K562 (cell line): ENCODE results near the gene KCNA1. TPM values are rescaled to one million over a fixed set of nuclear protein-coding genes. Genes with fewer than 3 reads are reported as not detected.

ENCODE experiments used
- ATAC-seq: fragments of 200-7000 bp; cut with Tn5 transposase; 3 replicates; pipeline ENCODE4 v1.9.1; 2020; ENCODE audit warnings: moderate library complexity
- BruUV-seq: library from RNA; stranded (reverse); fragments of 400-500 nt; replicated peaks from 2 replicates; lab custom pipeline; 2021; lab: Mats Ljungman, UMichigan
- CTCF ChIA-PET: fragments of 300-600 bp; formaldehyde crosslinking; extraction: SDS; loops from one replicate; lab custom pipeline; 2021; ENCODE audit warnings: low intra/inter-chr PET ratio; lab: Yijun Ruan, JAX
- POLR2A ChIA-PET: fragments of 300-600, 350-650 bp; sonication (Branson Sonifier 250); formaldehyde crosslinking; extraction: SDS; loops from one replicate; lab custom pipeline; 2021; ENCODE audit warnings: antibody characterized with exemption, inconsistent platforms; lab: Yijun Ruan, JAX
- DNase-seq, 4 experiments: peaks; one replicate each; pipeline versions ENCODE4 v3.0.0 to v3.0.0-alpha.2; 2011 to 2018; ENCODE audit warnings: low spot score in 3 of 4, mixed read lengths in 3 of 4; ENCODE audit errors: extremely low read depth in 1 of 4
- FAIRE-seq: peaks from 2 replicates; lab custom pipeline; 2011; peaks lifted over from hg19 to GRCh38; lab: Jason Lieb, UNC
- H2AFZ ChIP-seq: 2 replicates; pipeline ENCODE4 v1.6.0; 2011; ENCODE audit warnings: low read depth, low read length, control low read depth, inconsistent platforms
- H3K27ac ChIP-seq: fragments of 200-600 bp; 3 replicates; pipeline ENCODE4 v1.8.0; 2011; ENCODE audit warnings: low read depth, mild to moderate bottlenecking, control low read depth, inconsistent platforms, low read length, moderate library complexity, mixed read lengths; ENCODE audit errors: extremely low read depth
- H3K27me3 ChIP-seq, 2 experiments: fragments of 300-600 bp in 1 of 2; 2 replicates in 1 of 2; 3 replicates in 1 of 2; pipeline versions ENCODE4 v1.6.0 to v1.8.0; 2011; ENCODE audit warnings: inconsistent platforms in 2 of 2, low read length in 2 of 2, mild to moderate bottlenecking in 1 of 2, mixed read lengths in 1 of 2, moderate library complexity in 1 of 2; ENCODE audit not compliant: control insufficient read depth in 2 of 2, insufficient read depth in 2 of 2
- H3K36me3 ChIP-seq: fragments of 300-600 bp; 3 replicates; pipeline ENCODE4 v1.8.0; 2011; ENCODE audit warnings: mild to moderate bottlenecking, low read length, inconsistent platforms; ENCODE audit not compliant: control insufficient read depth, insufficient read depth
- H3K4me1 ChIP-seq, 2 experiments: fragments of 200-600 bp in 1 of 2; replicated peaks in 1 of 2; 2 replicates in 1 of 2; 3 replicates in 1 of 2; pipeline versions ENCODE4 v1.5.1 to v1.8.0; 2011; ENCODE audit warnings: inconsistent platforms in 2 of 2, low read length in 2 of 2, mild to moderate bottlenecking in 1 of 2, mixed read lengths in 1 of 2, moderate library complexity in 1 of 2; ENCODE audit not compliant: control insufficient read depth in 2 of 2, insufficient read depth in 2 of 2
- H3K4me2 ChIP-seq: 2 replicates; pipeline ENCODE4 v1.6.1; 2011; ENCODE audit warnings: low read length, control low read depth, inconsistent platforms, mixed read lengths; ENCODE audit not compliant: insufficient read depth
- H3K4me3 ChIP-seq: fragments of 200-600 bp; sonication (generic), shearing (Covaris generic); 2 replicates; pipeline ENCODE4 v1.5.1; 2016; ENCODE audit warnings: control low read depth, inconsistent platforms
- H3K79me2 ChIP-seq: fragments of 200-600 bp; 3 replicates; pipeline ENCODE4 v1.8.0; 2011; ENCODE audit warnings: low read length, inconsistent platforms; ENCODE audit not compliant: control insufficient read depth, insufficient read depth
- H3K9ac ChIP-seq, 2 experiments: 2 replicates each; pipeline versions ENCODE4 v1.6.0 to v1.6.1; 2011; ENCODE audit warnings: low read depth in 2 of 2, low read length in 2 of 2, control low read depth in 1 of 2, inconsistent platforms in 1 of 2, mild to moderate bottlenecking in 1 of 2, mixed read lengths in 1 of 2; ENCODE audit not compliant: insufficient read depth in 1 of 2
- H3K9me1 ChIP-seq: one replicate; pipeline ENCODE4 v1.6.0; 2011; ENCODE audit warnings: inconsistent platforms, mild to moderate bottlenecking, low read length, moderate library complexity; ENCODE audit not compliant: control insufficient read depth, insufficient read depth
- H3K9me3 ChIP-seq: replicated peaks from 2 replicates; pipeline ENCODE4 v1.5.1; 2011; ENCODE audit warnings: low read depth, low read length, inconsistent platforms; ENCODE audit not compliant: control insufficient read depth, insufficient read depth
- H4K20me1 ChIP-seq: replicated peaks from 2 replicates; pipeline ENCODE4 v1.6.1; 2011; ENCODE audit warnings: low read length, inconsistent platforms, mixed read lengths; ENCODE audit not compliant: control insufficient read depth, insufficient read depth
- CBFB ChIP-seq: sonication (generic); formaldehyde crosslinking; IDR thresholded peaks from 2 replicates; pipeline ENCODE4 v1.4.0; 2020; ENCODE audit warnings: mild to moderate bottlenecking, missing genetic modification reagents
- FOXA3 ChIP-seq, 2 experiments: fragments of 450-650 bp in 1 of 2; sonication (generic) in 1 of 2; formaldehyde crosslinking; IDR thresholded peaks in 1 of 2; conservative IDR thresholded peaks in 1 of 2; 2 replicates each; pipeline versions ENCODE4 v1.4.0 to v1.8.0; 2020 to 2022; ENCODE audit warnings: mild to moderate bottlenecking in 2 of 2, missing genetic modification reagents in 1 of 2
- GTF2E2 ChIP-seq: fragments of 200-800 bp; sonication (Bioruptor generic); IDR thresholded peaks from 2 replicates; pipeline ENCODE4 v1.6.1; 2016; ENCODE audit warnings: missing genetic modification characterization, missing compliant biosample characterization
- HMGXB4 ChIP-seq: sonication (generic); formaldehyde crosslinking; IDR thresholded peaks from 2 replicates; pipeline ENCODE4 v1.8.1; 2023; ENCODE audit warnings: mild to moderate bottlenecking, missing genetic modification reagents
- ILF3 ChIP-seq: fragments of 450-650 bp; IDR thresholded peaks from 2 replicates; pipeline ENCODE4 v1.6.1; 2018; ENCODE audit warnings: antibody characterized with exemption, mild to moderate bottlenecking, moderate library complexity, borderline replicate concordance
- JUND ChIP-seq, 2 experiments: IDR thresholded peaks; 2 replicates in 1 of 2; 3 replicates in 1 of 2; pipeline ENCODE4 v1.6.1; 2011; ENCODE audit warnings: borderline replicate concordance in 2 of 2, low read depth in 2 of 2, low read length in 2 of 2, improper control_type of control experiment in 1 of 2, missing biosample characterization in 1 of 2, missing genetic modification characterization in 1 of 2, missing genetic modification reagents in 1 of 2
- KLF10 ChIP-seq: fragments of 250-450 bp; sonication (Bioruptor Pico); IDR thresholded peaks from 2 replicates; pipeline ENCODE4 v1.6.1; 2021; ENCODE audit warnings: matching md5 sums
- NR0B1 ChIP-seq: fragments of 450-650 bp; IDR thresholded peaks from one replicate; pipeline ENCODE4 v1.6.1; 2018; ENCODE audit warnings: mild to moderate bottlenecking, moderate library complexity; ENCODE audit not compliant: partially characterized antibody
- PHF8 ChIP-seq: fragments of 200-600 bp; sonication (generic); IDR thresholded peaks from 2 replicates; pipeline ENCODE4 v1.6.1; 2012; ENCODE audit warnings: mixed run types, mild to moderate bottlenecking, inconsistent platforms, low read length, moderate library complexity, borderline replicate concordance
- PML ChIP-seq: IDR thresholded peaks from 2 replicates; pipeline ENCODE4 v1.6.1; 2012; ENCODE audit warnings: low read length, inconsistent platforms
- SMARCB1 ChIP-seq: IDR thresholded peaks from 2 replicates; pipeline ENCODE4 v1.6.1; 2011; ENCODE audit warnings: improper control_type of control experiment, low read depth; ENCODE audit not compliant: insufficient read length
- SRF ChIP-seq, 2 experiments: fragments of 250-450, 450-650 bp in 1 of 2; sonication (Bioruptor Pico) in 1 of 2; sonication (generic) in 1 of 2; formaldehyde crosslinking; IDR thresholded peaks; 2 replicates each; pipeline versions ENCODE4 v1.5.0 to v1.5.1; 2020 to 2022; ENCODE audit warnings: mild to moderate bottlenecking in 1 of 2, missing genetic modification reagents in 1 of 2
- TRIM24 ChIP-seq, 2 experiments: fragments of 450-650 bp; IDR thresholded peaks; 2 replicates each; pipeline ENCODE4 v1.6.1; 2016
- ZNF175 ChIP-seq: fragments of 200-800 bp; sonication (Bioruptor generic); IDR thresholded peaks from 2 replicates; pipeline ENCODE4 v1.6.1; 2016; ENCODE audit warnings: low read depth, mild to moderate bottlenecking, missing genetic modification characterization, missing compliant biosample characterization
- ZNF347 ChIP-seq: fragments of 450-650 bp; formaldehyde crosslinking; IDR thresholded peaks from 2 replicates; pipeline ENCODE4 v1.4.0; 2020; ENCODE audit warnings: low read depth, mild to moderate bottlenecking, moderate library complexity
- WGBS: fragments of 100-300 bp; shearing (Covaris generic); methylation state at CpG from one replicate; pipeline ENCODE4 v1.1.6; 2016; ENCODE audit warnings: low coverage, mixed read lengths; ENCODE audit not compliant: insufficient coverage; ENCODE audit errors: missing lambda C conversion rate; 5-methylcytosine and 5-hydroxymethylcytosine counted together
- in situ Hi-C: fragments of 300-500 bp; cut with MboI; formaldehyde crosslinking; loops from 4 replicates; pipeline ENCODE4 v1.15.0; 2018; ENCODE audit warnings: inconsistent platforms, mixed read lengths
- intact Hi-C: fragments of 100-400 bp; cut with micrococcal nuclease; formaldehyde crosslinking; loops from 2 replicates; pipeline ENCODE4 v1.14.2; 2022
- polyA plus RNA-seq, 8 experiments: library from polyadenylated mRNA; depleted of rRNA in 4 of 8; stranded (reverse) in 5 of 8; unstranded in 3 of 8; fragments of >200 nt; fragmentation: Nextera tagmentation in 2 of 8; fragmentation: Illumina TruSeq in 1 of 8; extraction: Ambion mirVana in 2 of 8; extraction: Trizol in 1 of 8; gene quantifications; 2 replicates each; pipeline versions ENCODE4 v1.2.1 to v1.2.3, GENCODE V29; 2011 to 2014; ENCODE audit warnings: inconsistent platforms in 1 of 8, missing spikeins in 1 of 8
- total RNA-seq, 7 experiments: library from RNA; depleted of rRNA in 6 of 7; stranded (reverse); fragments of >200 nt in 6 of 7; fragmentation: Illumina TruSeq in 2 of 7; extraction: Trizol in 2 of 7; gene quantifications; 2 replicates each; pipeline versions ENCODE4 v1.2.1 to v1.2.3, GENCODE V29; 2011 to 2021; ENCODE audit warnings: low replicate concordance in 1 of 7

The KCNA1 gene
- total and polyA plus RNA-seq, 9 of the 15 experiments (the other 6 are each of a cell fraction or from before 2014, with no cell fraction given): not detected

GRCh38 chr12:4892418-4892817 is 17.3 kb upstream of the KCNA1 start:
- 0% methylated on average over 1 of the region's 1 CpG for WGBS
- TF ChIP-seq JUND (IDR thresholded peaks at IDR 0.05; ENCODE audit: borderline replicate concordance, low read depth, low read length): no peak
- TF ChIP-seq JUND (tag; IDR thresholded peaks at IDR 0.05; ENCODE audit: borderline replicate concordance, low read depth, low read length): no peak
- TF ChIP-seq FOXA3 (CRISPR knock-in tag; conservative IDR thresholded peaks at IDR 0.05 in 1 of 2, IDR thresholded peaks at IDR 0.05 in 1 of 2): no peak
- no peak for TF ChIP-seq SMARCB1
- TF ChIP-seq CBFB: no peak
- no peak for TF ChIP-seq PML
- no peak for TF ChIP-seq GTF2E2 (tag)
- TF ChIP-seq TRIM24 (IDR thresholded peaks at IDR 0.05): no peak
- no peak for TF ChIP-seq PHF8
- no peak for TF ChIP-seq NR0B1
- no peak for TF ChIP-seq ZNF175 (CRISPR knock-in tag)
- no peak for TF ChIP-seq KLF10 (CRISPR knock-in tag)
- TF ChIP-seq HMGXB4: no peak
- TF ChIP-seq ZNF347: no peak
- no peak for TF ChIP-seq SRF (CRISPR knock-in tag; IDR thresholded peaks at IDR 0.05)
- no peak for TF ChIP-seq ILF3
- no peak overlapping the region for H3K9ac ChIP-seq
- intact Hi-C loops: no loop called here
- H3K27me3 ChIP-seq: peaks cover 0 to 4% of the 10 kb centered on the region in 2 experiments; a peak in 1 of 5 replicates
- no peak overlapping the region for H3K4me2 ChIP-seq
- no peak overlapping the region for H2AFZ ChIP-seq
- FAIRE-seq (no peak), DNase-seq (no peak), ATAC-seq (no peak)
- no peaks in the 10 kb centered on the region for H3K36me3 ChIP-seq
- H4K20me1 ChIP-seq: no peaks in the 10 kb centered on the region
- no peaks in the 10 kb centered on the region for H3K79me2 ChIP-seq
- no peak overlapping the region for H3K27ac ChIP-seq
- POLR2A ChIA-PET: no interaction called here
- H3K4me3 ChIP-seq: no peak overlapping the region
- no peaks in the 10 kb centered on the region for H3K9me1 ChIP-seq
- no peaks in the 10 kb centered on the region for H3K9me3 ChIP-seq
- BruUV-seq: no TSS peak
- H3K4me1 ChIP-seq: no peaks in the 10 kb centered on the region
- CTCF ChIA-PET: no interaction called here
- in situ Hi-C loops: no loop called here
